K562 (cell line): ENCODE data around the gene TIPARP.

ENCODE experiments used
- BRF2 ChIP-seq: IDR thresholded peaks from 3 replicates; pipeline ENCODE4 v1.6.1; 2011; ENCODE audit warnings: borderline replicate concordance, mild to moderate bottlenecking; ENCODE audit not compliant: insufficient read length, insufficient read depth
- CBX3 ChIP-seq, 2 experiments: IDR thresholded peaks; 1 replicate in 1 of 2; 2 replicates in 1 of 2; pipeline ENCODE4 v1.6.1; 2012; ENCODE audit warnings: inconsistent platforms in 2 of 2, low read length in 2 of 2, borderline replicate concordance in 1 of 2, control low read depth in 1 of 2
- NFRKB ChIP-seq: fragments of 450-650 bp; IDR thresholded peaks from 2 replicates; pipeline ENCODE4 v1.6.1; 2016; ENCODE audit warnings: low read depth

GRCh38 chr3:156720826-156721225, 46.4 kb downstream of the TIPARP start:
- TF ChIP-seq CBX3 (IDR thresholded peaks at IDR 0.05; ENCODE audit: borderline replicate concordance in 1 of 2, low read length in 2 of 2): no peak
- TF ChIP-seq BRF2: no peak
- TF ChIP-seq NFRKB: no peak
